GM12801 (cell line): Measurements from ENCODE around the gene WDCP.

Experiments used
- TF ChIP-seq, protein P1 (sequence below): IDR thresholded peaks from one replicate; pipeline ENCODE4 v1.5.1; 2011; ENCODE audit warnings: control low read depth; ENCODE audit not compliant: insufficient read length; ENCODE audit errors: extremely low read depth

The WDCP gene

GRCh38 chr2:24021122-24021998, 25.8 kb downstream of the WDCP start:
- TF ChIP-seq, protein P1, sequence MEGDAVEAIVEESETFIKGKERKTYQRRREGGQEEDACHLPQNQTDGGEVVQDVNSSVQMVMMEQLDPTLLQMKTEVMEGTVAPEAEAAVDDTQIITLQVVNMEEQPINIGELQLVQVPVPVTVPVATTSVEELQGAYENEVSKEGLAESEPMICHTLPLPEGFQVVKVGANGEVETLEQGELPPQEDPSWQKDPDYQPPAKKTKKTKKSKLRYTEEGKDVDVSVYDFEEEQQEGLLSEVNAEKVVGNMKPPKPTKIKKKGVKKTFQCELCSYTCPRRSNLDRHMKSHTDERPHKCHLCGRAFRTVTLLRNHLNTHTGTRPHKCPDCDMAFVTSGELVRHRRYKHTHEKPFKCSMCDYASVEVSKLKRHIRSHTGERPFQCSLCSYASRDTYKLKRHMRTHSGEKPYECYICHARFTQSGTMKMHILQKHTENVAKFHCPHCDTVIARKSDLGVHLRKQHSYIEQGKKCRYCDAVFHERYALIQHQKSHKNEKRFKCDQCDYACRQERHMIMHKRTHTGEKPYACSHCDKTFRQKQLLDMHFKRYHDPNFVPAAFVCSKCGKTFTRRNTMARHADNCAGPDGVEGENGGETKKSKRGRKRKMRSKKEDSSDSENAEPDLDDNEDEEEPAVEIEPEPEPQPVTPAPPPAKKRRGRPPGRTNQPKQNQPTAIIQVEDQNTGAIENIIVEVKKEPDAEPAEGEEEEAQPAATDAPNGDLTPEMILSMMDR: no peak

GRCh38 chr2:24020244-24020643, 26.9 kb downstream of the WDCP start:
- TF ChIP-seq, protein P1: no peak

- TF ChIP-seq, protein P1: no peak
These were observed 27.5 kb downstream of the WDCP start for GRCh38 chr2:24019729-24020128.

DNA sequence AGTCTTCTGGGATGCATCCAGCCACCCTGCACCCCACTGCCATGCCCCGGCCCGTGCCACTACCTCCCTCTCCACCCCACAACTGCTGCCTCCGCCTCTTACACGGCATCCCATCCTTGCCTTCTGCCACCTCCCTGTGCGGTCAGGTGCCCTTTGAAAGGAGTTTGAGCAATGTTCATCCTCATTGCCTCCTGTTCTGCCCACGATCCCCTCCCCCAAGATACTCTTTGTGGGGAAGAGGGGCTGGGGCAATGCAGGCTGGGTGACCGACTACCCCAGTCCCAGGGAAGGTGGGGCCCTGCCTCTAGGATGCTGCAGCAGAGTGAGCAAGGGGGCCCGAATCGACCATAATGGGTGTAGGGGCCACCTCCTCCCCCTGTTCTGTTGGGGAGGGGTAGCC, 28.9 kb downstream of the WDCP start:
- TF ChIP-seq, protein P1: no peak

GRCh38 chr2:24017711-24018110, 29.5 kb downstream of the WDCP start:
- TF ChIP-seq, protein P1: no peak

- TF ChIP-seq, protein P1: no peak
These were observed 30.1 kb downstream of the WDCP start for GRCh38 chr2:24016853-24017703.

DNA sequence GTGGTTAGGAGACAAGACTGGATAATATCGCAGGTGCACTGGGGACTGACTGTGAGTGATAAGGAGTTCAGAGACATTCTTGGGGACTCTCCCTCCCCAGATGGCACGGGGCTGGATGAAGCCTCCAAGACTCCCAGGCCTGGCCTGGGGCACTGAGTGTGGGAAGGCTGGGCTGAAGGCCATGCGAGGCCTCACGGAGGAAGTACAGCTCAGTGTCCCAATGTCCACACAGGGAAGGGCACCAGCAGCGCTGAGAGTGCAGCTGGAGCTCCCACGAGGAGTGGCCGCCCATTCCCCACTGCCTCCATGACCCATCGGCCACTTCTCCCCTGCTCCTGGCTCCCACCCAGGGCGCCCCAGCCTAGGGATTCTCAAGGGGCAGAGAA, 30.8 kb downstream of the WDCP start:
- TF ChIP-seq, protein P1: no peak
